Nephron progenitor cell (in vitro differentiated cells): ENCODE measurements around the gene EXOSC10.
"Not testable (repeated sequence)": the region's sequence is repeated elsewhere in the genome, so short reads cannot be mapped to it uniquely, and the experiment has no call there.

Experiments used
- DNase-seq: peaks from one replicate; pipeline ENCODE4 v3.0.0; 2021
- H3K27ac Mint-ChIP-seq: 2 replicates; pipeline ENCODE4 v1.8.0; 2021; ENCODE audit warnings: mild to moderate bottlenecking, moderate library complexity, mixed read lengths
- H3K27me3 Mint-ChIP-seq: 2 replicates; pipeline ENCODE4 v1.8.0; 2021; ENCODE audit warnings: mild to moderate bottlenecking, low read depth, mixed read lengths; ENCODE audit not compliant: poor library complexity
- H3K36me3 Mint-ChIP-seq: 2 replicates; pipeline ENCODE4 v1.8.0; 2021; ENCODE audit warnings: low read depth, mixed read lengths
- H3K4me1 Mint-ChIP-seq: 2 replicates; pipeline ENCODE4 v1.8.0; 2021; ENCODE audit warnings: mixed read lengths
- H3K4me3 Mint-ChIP-seq: 2 replicates; pipeline ENCODE4 v1.8.0; 2021; ENCODE audit warnings: mild to moderate bottlenecking, moderate library complexity, mixed read lengths
- H3K9me3 Mint-ChIP-seq: 2 replicates; pipeline ENCODE4 v1.8.0; 2021; ENCODE audit warnings: mild to moderate bottlenecking, moderate library complexity, mixed read lengths
- CTCF ChIP-seq: fragments of 200-600 bp; sonication (generic); IDR thresholded peaks from 2 replicates; pipeline ENCODE4 v1.5.0; 2021; ENCODE audit warnings: antibody characterized with exemption

EXOSC10 gene

GRCh38 chr1:11039351-11040104 is 60.1 kb downstream of the EXOSC10 start:
- no peak for TF ChIP-seq CTCF
- no peaks in the 10 kb centered on the region for H3K36me3 Mint-ChIP-seq
- no peak for DNase-seq
- H3K4me3 Mint-ChIP-seq, result no peak overlapping the region
- peaks cover 13% of the 10 kb centered on the region for H3K27me3 Mint-ChIP-seq
- H3K27ac Mint-ChIP-seq, result no peak overlapping the region
- H3K9me3 Mint-ChIP-seq, result no peaks in the 10 kb centered on the region
- no peaks in the 10 kb centered on the region for H3K4me1 Mint-ChIP-seq

- H3K9me3 Mint-ChIP-seq, result no peaks in the 10 kb centered on the region
- H3K27me3 Mint-ChIP-seq, result peaks cover 13% of the 10 kb centered on the region
- H3K27ac Mint-ChIP-seq, result no peak overlapping the region
- peak; percentile 98 for TF ChIP-seq CTCF
- no peaks in the 10 kb centered on the region for H3K4me1 Mint-ChIP-seq
- no peaks in the 10 kb centered on the region for H3K36me3 Mint-ChIP-seq
- peak; percentile 93 for DNase-seq
- H3K4me3 Mint-ChIP-seq, result no peak overlapping the region
Observed at GRCh38 chr1:11037740-11038182, 61.9 kb downstream of the EXOSC10 start.

- H3K27ac Mint-ChIP-seq, H3K4me1 Mint-ChIP-seq, H3K4me3 Mint-ChIP-seq, H3K36me3 Mint-ChIP-seq, DNase-seq, H3K9me3 Mint-ChIP-seq: not testable (repeated sequence)
- peaks cover 13% of the 10 kb centered on the region for H3K27me3 Mint-ChIP-seq
Observed at GRCh38 chr1:11037019-11037739, 62.5 kb downstream of the EXOSC10 start.

GRCh38 chr1:11031624-11032262 is 67.9 kb downstream of the EXOSC10 start:
- H3K4me3 Mint-ChIP-seq, result no peak overlapping the region
- H3K27ac Mint-ChIP-seq, result no peak overlapping the region
- no peak for TF ChIP-seq CTCF
- H3K27me3 Mint-ChIP-seq, result peaks cover 2% of the 10 kb centered on the region
- H3K9me3 Mint-ChIP-seq, result no peaks in the 10 kb centered on the region
- H3K4me1 Mint-ChIP-seq, result peaks cover 8% of the 10 kb centered on the region
- peaks cover 29% of the 10 kb centered on the region for H3K36me3 Mint-ChIP-seq
- no peak for DNase-seq

GRCh38 chr1:11030865-11031264 is 68.8 kb downstream of the EXOSC10 start:
- peaks cover 37% of the 10 kb centered on the region for H3K36me3 Mint-ChIP-seq
- DNase-seq, result no peak
- H3K27me3 Mint-ChIP-seq, result peaks cover 2% of the 10 kb centered on the region
- H3K9me3 Mint-ChIP-seq, result no peaks in the 10 kb centered on the region
- peaks cover 14% of the 10 kb centered on the region for H3K4me1 Mint-ChIP-seq
- no peak overlapping the region for H3K4me3 Mint-ChIP-seq
- H3K27ac Mint-ChIP-seq, result peak overlapping the region; percentile 55
- TF ChIP-seq CTCF, result no peak

GRCh38 chr1:11028018-11028417 is 71.7 kb downstream of the EXOSC10 start:
- Mint-ChIP-seq H3K27me3 (peaks cover 2% of the 10 kb centered on the region), H3K27ac (no peak overlapping the region), H3K4me1 (peaks cover 14% of the 10 kb centered on the region), H3K36me3 (peaks cover 62% of the 10 kb centered on the region), H3K9me3 (no peaks in the 10 kb centered on the region), H3K4me3 (no peak overlapping the region)
- TF ChIP-seq CTCF, result no peak
- DNase-seq, result no peak
